Endothelial cell of umbilical vein (primary cell): Measurements from ENCODE around the gene OR11L1. TPM values are rescaled to one million over a fixed set of nuclear protein-coding genes. Genes with fewer than 3 reads are reported as not detected.

Experiments used
- BruUV-seq: library from RNA; stranded (reverse); fragments of 400-500 nt; replicated peaks from 2 replicates; lab custom pipeline; 2021; lab: Mats Ljungman, UMichigan
- CTCF ChIA-PET: fragments of 300-600, 350-600 bp; sonication (Branson Sonifier 250); formaldehyde crosslinking; loops from one replicate; lab custom pipeline; 2021; ENCODE audit warnings: antibody characterized with exemption, inconsistent platforms; lab: Charles Lee
- POLR2A ChIA-PET: fragments of 300-600, 350-600 bp; sonication (Branson Sonifier 250); formaldehyde crosslinking; loops from one replicate; lab custom pipeline; 2021; ENCODE audit warnings: antibody characterized with exemption, inconsistent platforms; lab: Charles Lee
- DNase-seq: peaks from one replicate; pipeline ENCODE4 v3.0.0-alpha.2; 2011; ENCODE audit warnings: low read depth, low spot score
- FAIRE-seq: peaks from 2 replicates; lab custom pipeline; 2011; peaks lifted over from hg19 to GRCh38; lab: Jason Lieb, UNC
- H2AFZ ChIP-seq: 2 replicates; pipeline ENCODE4 v1.6.0; 2012; ENCODE audit warnings: low read depth, low read length, control low read depth, inconsistent platforms
- H3K27ac ChIP-seq: 2 replicates; pipeline ENCODE4 v1.5.1; 2011; ENCODE audit warnings: low read depth, mild to moderate bottlenecking, control low read depth, low read length, moderate library complexity; ENCODE audit not compliant: insufficient read depth
- H3K27me3 ChIP-seq, 2 experiments: 2 replicates each; pipeline versions ENCODE4 v1.6.0 to v1.6.1; 2011; ENCODE audit warnings: low read length in 2 of 2, mixed read lengths in 1 of 2; ENCODE audit not compliant: control insufficient read depth in 2 of 2, insufficient read depth in 2 of 2
- H3K36me3 ChIP-seq, 2 experiments: 2 replicates in 1 of 2; 3 replicates in 1 of 2; pipeline ENCODE4 v1.5.1; 2011; ENCODE audit warnings: low read length in 2 of 2, mild to moderate bottlenecking in 1 of 2, moderate library complexity in 1 of 2; ENCODE audit not compliant: control insufficient read depth in 2 of 2, insufficient read depth in 2 of 2; ENCODE audit errors: extremely low read depth in 1 of 2
- H3K4me1 ChIP-seq: 3 replicates; pipeline ENCODE4 v1.5.1; 2011; ENCODE audit warnings: mild to moderate bottlenecking, low read length; ENCODE audit not compliant: control insufficient read depth, insufficient read depth; ENCODE audit errors: extremely low read depth
- H3K4me2 ChIP-seq: 2 replicates; pipeline ENCODE4 v1.6.1; 2011; ENCODE audit warnings: low read length, control low read depth, mixed read lengths; ENCODE audit not compliant: insufficient read depth
- H3K4me3 ChIP-seq, 3 experiments: fragments of 200-600 bp in 1 of 3; sonication (generic), shearing (Covaris generic) in 1 of 3; replicated peaks in 1 of 3; 2 replicates each; pipeline ENCODE4 v1.5.1; 2011 to 2016; ENCODE audit warnings: control low read depth in 3 of 3, low read length in 3 of 3, mild to moderate bottlenecking in 2 of 3, inconsistent platforms in 1 of 3, low read depth in 1 of 3, moderate library complexity in 1 of 3; ENCODE audit not compliant: insufficient read depth in 1 of 3
- H3K79me2 ChIP-seq: 2 replicates; pipeline ENCODE4 v1.6.0; 2012; ENCODE audit warnings: low read length, inconsistent platforms; ENCODE audit not compliant: control insufficient read depth, insufficient read depth
- H3K9ac ChIP-seq: replicated peaks from 2 replicates; pipeline ENCODE3; 2011; ENCODE audit warnings: low read length, control low read depth; ENCODE audit not compliant: insufficient read depth; ENCODE audit errors: extremely low read depth
- H3K9me1 ChIP-seq: replicated peaks from 3 replicates; pipeline ENCODE4 v1.6.0; 2011; ENCODE audit warnings: mild to moderate bottlenecking, low read length; ENCODE audit not compliant: control insufficient read depth, insufficient read depth; ENCODE audit errors: extremely low read depth
- H3K9me3 ChIP-seq: replicated peaks from 2 replicates; pipeline ENCODE4 v1.5.1; 2012; ENCODE audit warnings: low read length, inconsistent platforms; ENCODE audit not compliant: control insufficient read depth, insufficient read depth
- H4K20me1 ChIP-seq: replicated peaks from 2 replicates; pipeline ENCODE3; 2011; ENCODE audit warnings: mild to moderate bottlenecking, low read length; ENCODE audit not compliant: control insufficient read depth, insufficient read depth; ENCODE audit errors: extremely low read depth
- EZH2 ChIP-seq: IDR thresholded peaks from 2 replicates; pipeline ENCODE4 v1.6.1; 2012; ENCODE audit warnings: borderline replicate concordance, low read depth, mild to moderate bottlenecking, moderate library complexity, low read length, inconsistent platforms; ENCODE audit not compliant: severe bottlenecking
- FOS ChIP-seq: IDR thresholded peaks from 2 replicates; pipeline ENCODE4 v1.6.1; 2011; ENCODE audit warnings: mild to moderate bottlenecking, low read length, moderate library complexity, borderline replicate concordance; ENCODE audit not compliant: insufficient read depth
- GATA2 ChIP-seq: IDR thresholded peaks from 2 replicates; pipeline ENCODE4 v1.7.0; 2011; ENCODE audit warnings: low read depth, mild to moderate bottlenecking, moderate library complexity, mixed read lengths, low read length; ENCODE audit not compliant: insufficient read length, insufficient read depth
- JUN ChIP-seq: IDR thresholded peaks from 2 replicates; pipeline ENCODE4 v1.6.1; 2011; ENCODE audit warnings: borderline replicate concordance, low read depth; ENCODE audit not compliant: insufficient read length, insufficient read depth
- MYC ChIP-seq: IDR thresholded peaks from one replicate; pipeline ENCODE4 v1.6.1; 2011; ENCODE audit warnings: mild to moderate bottlenecking, low read depth, low read length
- POLR2A ChIP-seq: IDR thresholded peaks from 2 replicates; pipeline ENCODE4 v1.6.1; 2012; ENCODE audit warnings: low read depth, mild to moderate bottlenecking, control low read depth, low read length
- POLR2AphosphoS5 ChIP-seq: IDR thresholded peaks from 2 replicates; pipeline ENCODE4 v1.6.1; 2012; ENCODE audit warnings: low read depth, mild to moderate bottlenecking, control low read depth, low read length, moderate library complexity; ENCODE audit not compliant: insufficient read depth
- dilution Hi-C: fragments of 300-500 bp; cut with MboI; formaldehyde crosslinking; loops from one replicate; pipeline ENCODE4 v1.15.0; 2019; ENCODE audit warnings: low sequenced_read_pairs; ENCODE audit not compliant: extremely low pct_ligation_motif_present
- intact Hi-C: fragments of 100-400 bp; cut with micrococcal nuclease; formaldehyde crosslinking; loops from one replicate; pipeline ENCODE4 v1.10.0; 2022
- polyA plus RNA-seq, 4 experiments: library from polyadenylated mRNA; depleted of rRNA in 3 of 4; stranded (reverse) in 3 of 4; unstranded in 1 of 4; fragments of >200 nt; gene quantifications; 2 replicates each; pipeline versions ENCODE4 v1.2.1 to v1.2.3, GENCODE V29; 2011 to 2012; ENCODE audit warnings: missing spikeins in 1 of 4
- total RNA-seq: library from RNA; stranded (reverse); gene quantifications from 2 replicates; pipeline ENCODE4 v1.2.3, GENCODE V29; 2021
- TF ChIP-seq, protein P1 (sequence below), 2 donors: IDR thresholded peaks; 1 replicate in 1 of 2; 2 replicates in 1 of 2; pipeline ENCODE4 v1.5.1; 2011; ENCODE audit warnings: low read length in 2 of 2, mild to moderate bottlenecking in 2 of 2, moderate library complexity in 2 of 2, control low read depth in 1 of 2, inconsistent platforms in 1 of 2, low read depth in 1 of 2; ENCODE audit not compliant: insufficient read depth in 1 of 2; ENCODE audit errors: extremely low read depth in 1 of 2
- TF ChIP-seq, protein P2 (sequence below): IDR thresholded peaks from 2 replicates; pipeline ENCODE4 v1.6.1; 2011; ENCODE audit not compliant: insufficient read depth, insufficient read length

OR11L1 gene
- total and polyA plus RNA-seq, 2 donors (not counting 3 experiments of a cell fraction or from before 2014, with no cell fraction given) = not detected

DNA sequence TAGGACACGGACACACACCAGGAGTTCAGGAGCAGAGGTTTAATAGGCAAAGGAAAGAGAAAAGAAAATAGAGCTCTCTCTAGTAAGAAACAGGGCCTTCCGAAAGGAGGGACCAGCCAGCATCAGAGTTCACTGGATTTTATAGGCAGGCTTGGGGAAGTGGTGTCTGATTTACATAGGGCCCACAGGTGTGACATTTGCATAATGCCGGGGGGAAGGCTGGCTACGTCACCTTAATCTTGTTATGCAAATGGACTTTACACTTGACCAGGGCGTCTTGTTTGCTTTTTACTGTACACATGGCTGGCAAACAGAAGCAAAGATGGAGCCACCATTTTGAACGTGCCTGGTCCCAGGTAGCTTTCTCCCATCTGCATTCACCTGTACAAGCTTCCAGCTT is 17.7 kb downstream of the OR11L1 start, which contains the start of gene OR14A16:
TSS of gene OR14A16 (minus strand) at position 97 of the 400 bp plus-strand sequence. CDS start 8,390 bp downstream, outside the sequence.
- H3K79me2 ChIP-seq = no peaks in the 10 kb centered on the region
- DNase-seq (no peak), FAIRE-seq (no peak)
- H3K9me1 ChIP-seq = no peaks in the 10 kb centered on the region
- no peak within 1 kb of the TSS for H3K4me2 ChIP-seq
- H3K27me3 ChIP-seq = no peaks in the 10 kb centered on the region
- no peak within 1 kb of the TSS for H3K27ac ChIP-seq
- no peaks in the 10 kb centered on the region for H3K36me3 ChIP-seq
- H3K4me3 ChIP-seq = no peak within 1 kb of the TSS
- no peak for TF ChIP-seq GATA2
- TF ChIP-seq MYC = no peak
- TF ChIP-seq, protein P1, sequence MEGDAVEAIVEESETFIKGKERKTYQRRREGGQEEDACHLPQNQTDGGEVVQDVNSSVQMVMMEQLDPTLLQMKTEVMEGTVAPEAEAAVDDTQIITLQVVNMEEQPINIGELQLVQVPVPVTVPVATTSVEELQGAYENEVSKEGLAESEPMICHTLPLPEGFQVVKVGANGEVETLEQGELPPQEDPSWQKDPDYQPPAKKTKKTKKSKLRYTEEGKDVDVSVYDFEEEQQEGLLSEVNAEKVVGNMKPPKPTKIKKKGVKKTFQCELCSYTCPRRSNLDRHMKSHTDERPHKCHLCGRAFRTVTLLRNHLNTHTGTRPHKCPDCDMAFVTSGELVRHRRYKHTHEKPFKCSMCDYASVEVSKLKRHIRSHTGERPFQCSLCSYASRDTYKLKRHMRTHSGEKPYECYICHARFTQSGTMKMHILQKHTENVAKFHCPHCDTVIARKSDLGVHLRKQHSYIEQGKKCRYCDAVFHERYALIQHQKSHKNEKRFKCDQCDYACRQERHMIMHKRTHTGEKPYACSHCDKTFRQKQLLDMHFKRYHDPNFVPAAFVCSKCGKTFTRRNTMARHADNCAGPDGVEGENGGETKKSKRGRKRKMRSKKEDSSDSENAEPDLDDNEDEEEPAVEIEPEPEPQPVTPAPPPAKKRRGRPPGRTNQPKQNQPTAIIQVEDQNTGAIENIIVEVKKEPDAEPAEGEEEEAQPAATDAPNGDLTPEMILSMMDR (IDR thresholded peaks at IDR 0.05; ENCODE audit: extremely low read depth in 1 of 2, insufficient read depth in 1 of 2, low read depth in 1 of 2, low read length in 2 of 2) = no peak
- no peak for TF ChIP-seq JUN
- TF ChIP-seq EZH2 = no peak
- BruUV-seq = no TSS peak
- no peaks in the 10 kb centered on the region for H4K20me1 ChIP-seq
- H2AFZ ChIP-seq = no peak within 1 kb of the TSS
- peaks cover 3% of the 10 kb centered on the region for H3K9me3 ChIP-seq
- dilution Hi-C loops (no loop called here), intact Hi-C loops (no loop called here)
- ChIA-PET CTCF (no interaction called here), POLR2A (no interaction called here)
- H3K9ac ChIP-seq = no peak within 1 kb of the TSS
- H3K4me1 ChIP-seq = no peaks in the 10 kb centered on the region

DNA sequence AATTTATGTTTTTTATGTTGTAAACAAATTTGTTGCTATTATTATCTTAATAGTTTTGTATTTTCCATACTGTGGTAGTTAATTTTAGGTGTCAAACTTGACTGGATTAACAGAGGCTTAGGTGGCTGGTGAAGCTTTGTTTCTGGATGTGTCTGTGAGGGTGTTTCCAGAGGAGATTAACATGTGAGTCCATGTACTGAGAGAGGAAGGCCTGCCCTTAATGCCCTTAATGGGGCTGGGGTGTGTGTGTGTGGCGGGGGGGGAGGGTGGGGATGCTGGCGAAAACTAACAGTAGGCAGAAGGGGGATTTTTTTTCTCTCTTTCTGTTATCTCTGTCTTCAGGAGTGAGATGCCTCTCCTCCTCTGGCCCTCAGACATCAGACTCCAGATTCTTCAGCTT is 19.6 kb downstream of the OR11L1 start:
- no TSS peak for BruUV-seq
- Histone ChIP-seq H3K9me1 (no peaks in the 10 kb centered on the region), H3K4me3 (no peak overlapping the region), H4K20me1 (no peaks in the 10 kb centered on the region), H3K9ac (no peak overlapping the region), H3K4me1 (no peaks in the 10 kb centered on the region), H3K9me3 (no peaks in the 10 kb centered on the region), H3K79me2 (no peaks in the 10 kb centered on the region), H3K4me2 (no peak overlapping the region), H2AFZ (no peak overlapping the region), H3K27ac (no peak overlapping the region), H3K27me3 (no peaks in the 10 kb centered on the region), H3K36me3 (no peaks in the 10 kb centered on the region)
- FAIRE-seq = no peak
- intact Hi-C loops = no loop called here
- DNase-seq = no peak
- dilution Hi-C loops = no loop called here
- TF ChIP-seq POLR2AphosphoS5 (no peak), FOS (no peak), EZH2 (no peak), JUN (no peak), POLR2A (no peak), MYC (no peak), GATA2 (no peak)
- TF ChIP-seq, protein P1 (IDR thresholded peaks at IDR 0.05; ENCODE audit: extremely low read depth in 1 of 2, insufficient read depth in 1 of 2, low read depth in 1 of 2, low read length in 2 of 2) = no peak
- TF ChIP-seq, protein P2, sequence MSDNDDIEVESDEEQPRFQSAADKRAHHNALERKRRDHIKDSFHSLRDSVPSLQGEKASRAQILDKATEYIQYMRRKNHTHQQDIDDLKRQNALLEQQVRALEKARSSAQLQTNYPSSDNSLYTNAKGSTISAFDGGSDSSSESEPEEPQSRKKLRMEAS = no peak
- POLR2A ChIA-PET = no interaction called here
- CTCF ChIA-PET = no interaction called here
